Neuronal stem cell (in vitro differentiated cells): Measurements from ENCODE around the gene RPS14.

Experiments used
- DNase-seq: peaks from one replicate; pipeline ENCODE4 v3.0.0-alpha.2; 2013; ENCODE audit warnings: low spot score
- H2AFZ ChIP-seq: one replicate; pipeline ENCODE4 v1.6.1; 2013; ENCODE audit warnings: mild to moderate bottlenecking, low read length, inconsistent platforms
- H2AK5ac ChIP-seq: 2 replicates; pipeline ENCODE4 v1.6.1; 2013; ENCODE audit warnings: low read depth, mild to moderate bottlenecking, inconsistent platforms, low read length, moderate library complexity, mixed read lengths
- H2BK120ac ChIP-seq: 2 replicates; pipeline ENCODE4 v1.6.1; 2013; ENCODE audit warnings: low read depth, mild to moderate bottlenecking, inconsistent platforms, low read length, moderate library complexity, mixed read lengths
- H2BK12ac ChIP-seq: one replicate; pipeline ENCODE4 v1.6.1; 2013; ENCODE audit warnings: low read length, inconsistent platforms
- H2BK15ac ChIP-seq: 2 replicates; pipeline ENCODE4 v1.6.1; 2013; ENCODE audit warnings: mild to moderate bottlenecking, low read length, inconsistent platforms, mixed read lengths
- H2BK5ac ChIP-seq: one replicate; pipeline ENCODE4 v1.6.1; 2013; ENCODE audit warnings: inconsistent platforms, mild to moderate bottlenecking, low read length, moderate library complexity
- H3K14ac ChIP-seq: one replicate; pipeline ENCODE4 v1.6.1; 2013; ENCODE audit warnings: low read length, inconsistent platforms
- H3K18ac ChIP-seq: 2 replicates; pipeline ENCODE4 v1.6.1; 2013; ENCODE audit warnings: low read length, inconsistent platforms
- H3K23ac ChIP-seq: 2 replicates; pipeline ENCODE4 v1.6.1; 2013; ENCODE audit warnings: low read depth, mild to moderate bottlenecking, mixed read lengths, low read length, inconsistent platforms; ENCODE audit not compliant: poor library complexity
- H3K27ac ChIP-seq: replicated peaks from 3 replicates; pipeline ENCODE4 v1.5.1; 2013; ENCODE audit warnings: low read length, inconsistent platforms
- H3K27me3 ChIP-seq, 3 experiments: 2 replicates each; pipeline ENCODE4 v1.6.1; 2013; ENCODE audit warnings: low read length in 3 of 3, mild to moderate bottlenecking in 2 of 3, inconsistent platforms in 1 of 3, low read depth in 1 of 3, mixed read lengths in 1 of 3, moderate library complexity in 1 of 3; ENCODE audit not compliant: control insufficient read depth in 3 of 3, insufficient read depth in 3 of 3
- H3K36me3 ChIP-seq, 2 donors: replicated peaks in 1 of 2; 2 replicates each; pipeline ENCODE4 v1.6.1; 2013; ENCODE audit warnings: low read length in 2 of 2; ENCODE audit not compliant: control insufficient read depth in 2 of 2, insufficient read depth in 2 of 2
- H3K4ac ChIP-seq: 2 replicates; pipeline ENCODE4 v1.6.1; 2013; ENCODE audit warnings: inconsistent platforms, mild to moderate bottlenecking, low read length, moderate library complexity
- H3K4me1 ChIP-seq, 2 donors: 1 replicate in 1 of 2; 2 replicates in 1 of 2; pipeline ENCODE4 v1.6.1; 2013; ENCODE audit warnings: low read length in 2 of 2, low read depth in 1 of 2; ENCODE audit not compliant: control insufficient read depth in 2 of 2, insufficient read depth in 1 of 2
- H3K4me2 ChIP-seq: one replicate; pipeline ENCODE4 v1.6.1; 2013; ENCODE audit warnings: mild to moderate bottlenecking, low read length, inconsistent platforms; ENCODE audit not compliant: insufficient read depth, poor library complexity, severe bottlenecking
- H3K4me3 ChIP-seq, 2 donors: 2 replicates each; pipeline ENCODE4 v1.5.1; 2013; ENCODE audit warnings: low read length in 2 of 2, mild to moderate bottlenecking in 2 of 2, inconsistent platforms in 1 of 2, moderate library complexity in 1 of 2
- H3K79me1 ChIP-seq: one replicate; pipeline ENCODE4 v1.6.1; 2013; ENCODE audit warnings: low read depth, mild to moderate bottlenecking, inconsistent platforms, low read length, moderate library complexity
- H3K9ac ChIP-seq: one replicate; pipeline ENCODE4 v1.6.1; 2013; ENCODE audit warnings: mild to moderate bottlenecking, low read depth, low read length, inconsistent platforms; ENCODE audit not compliant: poor library complexity
- H3K9me3 ChIP-seq, 2 donors: replicated peaks in 1 of 2; 2 replicates each; pipeline versions ENCODE3 to v1.6.1; 2013; ENCODE audit warnings: low read length in 2 of 2, mild to moderate bottlenecking in 2 of 2, inconsistent platforms in 1 of 2, low read depth in 1 of 2, mixed read lengths in 1 of 2, moderate library complexity in 1 of 2; ENCODE audit not compliant: control insufficient read depth in 2 of 2, insufficient read depth in 1 of 2
- H4K8ac ChIP-seq: one replicate; pipeline ENCODE4 v1.6.1; 2013; ENCODE audit warnings: low read depth, mild to moderate bottlenecking, inconsistent platforms, low read length, moderate library complexity
- H4K91ac ChIP-seq: one replicate; pipeline ENCODE4 v1.6.1; 2013; ENCODE audit warnings: low read length, low read depth, mild to moderate bottlenecking, inconsistent platforms; ENCODE audit not compliant: poor library complexity
- WGBS, 2 donors: extraction: QIAGEN DNeasy Blood & Tissue Kit; methylation state at CpG; one replicate each; pipeline ENCODE4 v1.1.7; 2013; ENCODE audit warnings: missing lambda C conversion rate in 2 of 2, mixed read lengths in 1 of 2; ENCODE audit not compliant: insufficient read length in 2 of 2, insufficient replicate concordance in 1 of 2; ENCODE audit errors: extremely low coverage in 2 of 2; 5-methylcytosine and 5-hydroxymethylcytosine counted together

RPS14 gene

DNA sequence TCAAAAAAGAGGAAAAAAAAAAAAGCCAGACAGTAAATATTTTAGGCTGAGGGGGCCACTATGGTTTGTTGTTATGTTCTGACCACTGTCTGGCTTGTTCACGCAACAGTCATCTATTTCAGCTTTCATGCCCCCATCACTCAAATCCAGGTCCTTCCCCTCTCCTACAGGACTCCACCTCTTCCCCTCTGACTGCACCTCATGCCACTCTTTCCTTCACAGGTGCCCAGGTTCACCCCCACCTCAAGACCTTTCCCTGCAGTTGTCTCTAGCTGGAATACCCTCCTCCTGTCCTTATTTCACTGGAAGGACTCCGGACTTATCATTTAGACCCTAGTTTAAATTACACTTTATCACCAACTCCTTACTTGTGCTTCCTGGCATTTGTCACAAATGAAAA lies 3.5 kb downstream of the RPS14 start:
- H3K4me1 ChIP-seq, result peaks cover 6 to 10% of the 10 kb centered on the region in 2 donors
- peaks cover 1 to 3% of the 10 kb centered on the region in 2 donors for H3K9me3 ChIP-seq
- no peak overlapping the region for H4K91ac ChIP-seq
- no peak for DNase-seq
- H3K27me3 ChIP-seq, result no peaks in the 10 kb centered on the region
- no CpG with 5 or more reads among the region's 2 CpGs for WGBS, 2 donors
- no peak overlapping the region for H3K4me2 ChIP-seq
- H2BK5ac ChIP-seq, result no peak overlapping the region
- H3K23ac ChIP-seq, result no peak overlapping the region
- H2BK15ac ChIP-seq, result no peak overlapping the region
- H3K14ac ChIP-seq, result no peak overlapping the region
- peaks cover 51 to 65% of the 10 kb centered on the region in 2 donors for H3K36me3 ChIP-seq
- H3K79me1 ChIP-seq, result peaks cover 9% of the 10 kb centered on the region
- H2AK5ac ChIP-seq, result no peak overlapping the region
- H4K8ac ChIP-seq, result no peak overlapping the region
- no peak overlapping the region for H3K4me3 ChIP-seq
- no peak overlapping the region for H3K9ac ChIP-seq
- H2AFZ ChIP-seq, result no peak overlapping the region
- no peak overlapping the region for H3K18ac ChIP-seq
- H3K4ac ChIP-seq, result no peak overlapping the region
- no peak overlapping the region for H3K27ac ChIP-seq
- no peak overlapping the region for H2BK12ac ChIP-seq
- no peak overlapping the region for H2BK120ac ChIP-seq

GRCh38 chr5:150444770-150445169 lies 4.8 kb downstream of the RPS14 start:
- Histone ChIP-seq H3K4me3 (no peak overlapping the region), H3K4me1 (peaks cover 6 to 10% of the 10 kb centered on the region in 2 donors), H2AK5ac (no peak overlapping the region), H2AFZ (no peak overlapping the region), H2BK120ac (no peak overlapping the region), H2BK15ac (no peak overlapping the region), H3K18ac (no peak overlapping the region), H3K36me3 (peaks cover 51 to 65% of the 10 kb centered on the region in 2 donors), H3K4ac (no peak overlapping the region), H3K4me2 (no peak overlapping the region), H3K79me1 (peaks cover 9% of the 10 kb centered on the region), H3K14ac (no peak overlapping the region), H4K91ac (no peak overlapping the region), H2BK12ac (no peak overlapping the region), H3K27ac (no peak overlapping the region), H3K27me3 (no peaks in the 10 kb centered on the region), H2BK5ac (no peak overlapping the region), H4K8ac (no peak overlapping the region), H3K9ac (no peak overlapping the region), H3K9me3 (peaks cover 0 to 1% of the 10 kb centered on the region in 2 donors), H3K23ac (no peak overlapping the region)
- WGBS, 2 donors, result no CpG with 5 or more reads among the region's 9 CpGs
- no peak for DNase-seq

- Histone ChIP-seq H2AFZ (no peak overlapping the region), H2BK120ac (no peak overlapping the region), H3K9ac (no peak overlapping the region), H3K27ac (no peak overlapping the region), H3K9me3 (peaks cover 0 to 1% of the 10 kb centered on the region in 2 donors), H3K14ac (no peak overlapping the region), H2AK5ac (no peak overlapping the region), H3K79me1 (peaks cover 9% of the 10 kb centered on the region), H3K4ac (no peak overlapping the region), H2BK15ac (no peak overlapping the region), H3K4me2 (no peak overlapping the region), H2BK12ac (no peak overlapping the region), H3K18ac (no peak overlapping the region), H2BK5ac (no peak overlapping the region), H3K36me3 (peaks cover 50 to 61% of the 10 kb centered on the region in 2 donors), H4K91ac (no peak overlapping the region), H3K27me3 (no peaks in the 10 kb centered on the region), H3K4me1 (peaks cover 6 to 9% of the 10 kb centered on the region in 2 donors), H3K4me3 (no peak overlapping the region), H4K8ac (no peak overlapping the region), H3K23ac (peak overlapping the region; percentile 32)
- WGBS, 2 donors, result no CpG with 5 or more reads among the region's 15 CpGs
- DNase-seq, result no peak
Observed at GRCh38 chr5:150443242-150444075, 6.1 kb downstream of the RPS14 start.

- no peak overlapping the region for H2BK15ac ChIP-seq
- H2AFZ ChIP-seq, result no peak overlapping the region
- no peak overlapping the region for H4K91ac ChIP-seq
- peaks cover 0 to 3% of the 10 kb centered on the region in 2 donors for H3K4me1 ChIP-seq
- H3K4me2 ChIP-seq, result no peak overlapping the region
- no CpG with 5 or more reads among the region's 6 CpGs for WGBS, 2 donors
- peaks cover 6% of the 10 kb centered on the region for H3K79me1 ChIP-seq
- H2BK12ac ChIP-seq, result no peak overlapping the region
- no peak overlapping the region for H2AK5ac ChIP-seq
- no peak for DNase-seq
- H3K9ac ChIP-seq, result no peak overlapping the region
- no peak overlapping the region for H2BK120ac ChIP-seq
- no peaks in the 10 kb centered on the region for H3K27me3 ChIP-seq
- H3K9me3 ChIP-seq, result peaks cover 0 to 1% of the 10 kb centered on the region in 2 donors
- no peak overlapping the region for H3K4ac ChIP-seq
- H4K8ac ChIP-seq, result no peak overlapping the region
- no peak overlapping the region for H3K4me3 ChIP-seq
- H2BK5ac ChIP-seq, result no peak overlapping the region
- no peak overlapping the region for H3K18ac ChIP-seq
- H3K14ac ChIP-seq, result no peak overlapping the region
- H3K36me3 ChIP-seq, result peaks cover 44 to 53% of the 10 kb centered on the region in 2 donors
- no peak overlapping the region for H3K23ac ChIP-seq
- H3K27ac ChIP-seq, result no peak overlapping the region
Observed at GRCh38 chr5:150442699-150443080, 6.8 kb downstream of the RPS14 start.
